HG03196 (cell line): Measurements from ENCODE around the gene METTL25B.
"Not testable (repeated sequence)": the region's sequence is repeated elsewhere in the genome, so short reads cannot be mapped to it uniquely, and the experiment has no call there.

Experiments
- ATAC-seq: cut with Tn5 transposase; IDR thresholded peaks from one replicate; pipeline ENCODE4 v1.9.1; 2021; ENCODE audit not compliant: unreplicated experiment

The METTL25B gene

GRCh38 chr1:156747742-156748669, 19.7 kb downstream of the METTL25B start:
- no peak for ATAC-seq

DNA sequence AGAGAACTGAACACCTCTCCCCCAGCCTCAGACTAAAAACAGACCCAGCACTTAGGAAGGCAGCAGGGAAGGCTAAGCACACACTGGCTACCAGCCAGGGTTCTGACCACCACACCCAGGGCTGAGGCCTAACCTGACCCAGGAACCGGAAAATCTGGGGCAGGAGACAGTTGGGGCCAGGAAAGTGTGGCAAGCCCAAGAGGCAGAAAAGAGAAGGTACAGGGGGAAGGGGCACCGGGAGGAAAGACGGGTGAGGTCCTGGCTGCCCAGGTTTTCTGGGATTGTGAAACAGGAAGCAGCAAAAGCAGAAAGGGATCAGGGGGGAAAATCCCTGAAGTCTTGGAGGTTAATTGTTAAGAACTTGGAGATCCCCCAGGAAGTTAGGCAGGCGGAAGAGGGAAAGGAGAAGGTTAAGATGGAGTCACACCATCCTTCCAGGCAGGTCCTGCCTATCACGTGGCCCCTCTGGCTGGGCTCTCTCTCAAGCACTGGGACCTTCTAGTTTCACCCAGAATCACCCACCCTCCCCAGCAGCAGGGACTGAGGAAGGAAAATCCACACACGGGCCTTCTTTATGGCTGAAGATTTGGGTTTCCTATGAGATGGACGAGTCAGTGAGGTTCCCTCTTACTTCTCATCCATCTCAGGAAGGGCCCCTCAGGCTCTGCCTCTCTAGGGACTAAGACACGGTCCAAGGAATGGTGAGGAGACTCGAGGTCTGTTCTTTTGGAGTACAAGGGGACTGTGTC, 20.6 kb downstream of the METTL25B start:
- no peak for ATAC-seq

DNA sequence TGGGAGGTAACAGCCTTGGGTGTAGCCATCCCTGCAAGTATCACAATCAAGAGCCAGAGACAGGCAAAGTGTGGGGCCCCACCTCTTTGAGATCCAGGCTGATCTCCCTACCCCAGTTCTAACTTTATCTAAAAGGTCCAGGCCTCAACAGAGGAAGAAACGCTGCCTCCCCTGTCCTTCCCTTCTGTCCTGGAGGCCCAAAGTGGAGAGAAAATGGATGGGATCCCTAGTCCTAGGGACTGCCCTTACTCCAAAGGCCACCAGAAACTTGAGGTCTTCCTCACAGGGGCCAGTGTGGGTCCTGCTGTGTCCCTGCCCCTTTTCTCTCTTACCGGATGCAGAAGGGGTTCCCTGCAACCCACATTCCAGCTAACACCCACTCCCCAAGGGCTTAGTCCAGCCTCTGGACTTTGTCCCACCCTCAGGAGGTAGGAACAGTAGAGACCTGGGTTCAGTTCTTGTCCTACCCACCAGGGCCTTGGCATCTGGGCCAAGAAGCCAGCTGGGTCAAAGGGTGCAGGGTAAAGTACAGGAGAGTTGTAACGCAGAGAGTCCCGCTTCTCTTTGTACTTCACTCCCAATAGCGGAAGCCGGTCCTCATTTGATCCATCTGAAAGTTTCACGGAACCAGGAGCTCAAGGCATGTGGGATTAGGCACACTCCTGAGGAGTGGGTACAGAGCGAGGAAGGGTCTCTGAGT, 21.3 kb downstream of the METTL25B start:
- no peak for ATAC-seq

DNA sequence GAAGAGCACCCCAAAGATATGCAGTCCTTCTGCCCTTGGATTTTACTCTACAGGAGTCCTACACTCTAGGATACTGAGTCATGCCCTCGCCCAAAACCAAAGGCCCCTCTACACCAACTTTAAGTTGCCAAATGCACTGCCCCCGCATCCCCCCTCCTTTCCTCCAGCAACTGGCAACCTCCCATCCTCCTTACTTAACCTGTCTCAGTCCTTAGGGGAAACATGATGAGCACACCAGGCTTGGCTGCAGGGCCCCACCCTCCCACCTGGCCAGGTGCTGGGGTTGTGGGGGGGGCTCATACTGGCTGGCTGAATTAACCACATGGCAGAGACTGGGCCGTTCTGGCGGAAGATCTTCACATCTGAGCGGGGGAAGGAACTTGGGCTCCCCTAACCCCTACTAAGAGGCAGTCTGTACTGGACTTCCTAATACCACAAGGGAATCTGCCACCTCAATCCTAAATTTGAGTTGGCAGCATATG, 22.0 kb downstream of the METTL25B start:
- no peak for ATAC-seq

DNA sequence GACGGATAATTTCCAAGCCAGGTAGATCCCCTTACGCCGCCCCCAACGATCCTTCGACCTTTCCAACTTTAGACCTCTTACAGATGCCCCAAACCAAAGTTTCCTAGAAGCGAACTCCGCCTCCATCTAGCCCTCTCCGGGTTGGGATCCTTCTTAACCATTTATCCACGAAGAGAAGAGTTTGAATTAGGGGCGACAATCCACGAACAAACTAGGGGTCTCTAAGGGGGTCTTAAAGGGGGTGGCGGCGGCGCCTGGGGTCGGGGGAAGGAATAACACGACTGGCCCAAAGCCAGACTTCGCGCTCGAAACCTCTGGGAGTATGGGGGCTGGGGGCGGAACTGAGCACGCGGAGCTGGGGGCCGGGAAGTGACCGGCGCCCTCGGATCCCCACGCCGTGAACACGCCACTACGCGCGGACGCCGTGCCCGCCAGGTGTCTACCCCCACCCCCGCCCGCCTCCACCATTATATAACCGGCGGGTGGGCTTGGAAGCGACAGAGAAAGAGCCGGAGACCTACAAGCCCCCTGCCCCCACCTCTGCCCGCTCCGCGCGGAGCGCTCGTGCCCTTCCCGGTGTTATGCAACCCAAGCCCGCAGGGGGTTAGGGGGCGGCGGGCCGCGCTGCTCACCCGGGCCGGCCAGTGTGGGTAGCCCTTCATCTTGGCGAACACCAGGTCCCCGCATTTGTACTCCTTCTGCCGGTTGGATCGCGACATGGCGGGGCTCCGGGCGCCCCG, 22.6 kb downstream of the METTL25B start:
- peak; percentile 8 for ATAC-seq

DNA sequence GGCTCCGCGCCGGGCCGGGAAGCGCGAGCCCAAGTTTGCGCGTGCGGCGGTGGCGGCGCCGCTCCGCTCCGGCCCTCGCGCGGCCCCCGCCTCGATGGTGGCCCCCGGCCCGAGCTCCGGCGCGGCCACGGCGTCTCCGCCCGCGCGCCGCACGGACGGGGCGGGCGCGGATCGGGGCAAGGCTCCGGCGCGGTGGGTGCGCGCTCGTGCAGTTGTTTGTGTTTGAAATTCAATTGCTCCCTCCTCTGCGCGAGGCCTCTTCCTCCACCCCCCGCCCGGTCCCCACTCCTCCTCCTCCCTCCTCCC, 23.1 kb downstream of the METTL25B start, which contains the start of gene HDGF:
TSS of gene HDGF (minus strand) at position 225 of the 306 bp plus-strand sequence. CDS start 246 bp downstream, outside the sequence.
- peak; percentile 12 for ATAC-seq

DNA sequence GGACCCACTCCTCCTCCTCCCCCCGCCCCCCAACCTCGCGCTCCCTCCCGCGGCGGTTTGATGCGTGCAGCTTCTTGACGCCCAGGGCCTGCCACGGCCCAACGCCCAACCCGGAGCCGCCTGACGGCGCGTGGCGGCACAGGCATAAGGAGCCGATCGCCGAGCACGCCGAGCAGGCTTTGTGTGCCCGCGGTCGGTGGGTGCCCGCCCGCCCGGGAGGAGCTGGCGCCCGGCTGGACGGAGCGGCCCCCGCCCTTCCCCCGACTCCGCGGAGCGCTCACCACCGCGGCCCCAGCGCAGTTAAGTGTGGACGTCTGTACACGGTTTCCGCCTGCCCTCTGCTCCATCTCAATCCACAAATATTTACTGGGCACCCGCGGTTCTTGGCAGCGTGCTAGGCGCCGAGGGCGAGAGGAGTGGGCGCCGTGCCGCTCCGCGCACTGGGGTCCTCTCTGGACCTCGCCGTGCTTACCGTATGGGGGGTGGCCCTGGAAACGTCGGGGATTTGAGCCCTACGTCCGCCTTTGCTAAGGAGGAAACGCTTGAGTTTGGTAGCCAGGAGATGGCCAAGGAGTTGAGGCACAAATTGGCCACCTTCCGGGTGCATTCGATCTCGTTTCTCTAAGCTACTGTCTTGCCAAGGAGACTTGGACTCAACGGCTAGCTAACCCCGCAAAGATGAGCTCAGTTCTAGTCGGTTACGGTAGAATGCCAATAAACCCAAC, 23.6 kb downstream of the METTL25B start:
- peak; percentile 70 for ATAC-seq

DNA sequence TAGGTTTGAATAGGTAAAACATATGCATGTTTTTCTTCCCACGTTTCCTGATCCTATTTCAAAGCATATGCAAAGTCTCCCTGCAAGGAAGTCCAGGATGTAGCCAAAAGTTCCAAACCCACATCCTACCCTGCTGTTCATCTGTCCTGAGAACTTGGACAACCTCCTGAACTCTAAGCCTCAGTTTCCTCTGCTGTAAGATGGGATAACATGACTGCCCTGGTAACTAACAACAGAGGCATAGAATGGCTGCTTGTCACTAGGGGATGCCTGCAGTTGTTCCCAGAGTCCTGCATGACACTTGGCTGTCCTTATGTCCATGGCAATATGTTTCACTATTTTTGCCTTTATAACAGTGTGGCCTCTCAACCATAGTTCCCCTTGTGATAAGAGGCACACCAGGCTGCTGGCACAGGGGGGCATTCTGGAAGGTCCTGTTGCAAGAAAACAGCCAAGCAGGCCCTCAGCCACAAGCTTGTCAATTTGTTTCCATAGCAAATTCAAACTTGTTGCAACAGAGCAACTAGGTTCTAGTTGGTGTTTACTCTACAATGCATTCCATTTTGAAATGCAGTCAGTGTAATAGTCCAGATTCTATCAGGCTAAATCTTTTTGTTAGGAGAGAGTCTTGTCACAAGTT, 24.7 kb downstream of the METTL25B start:
- ATAC-seq, result no peak

DNA sequence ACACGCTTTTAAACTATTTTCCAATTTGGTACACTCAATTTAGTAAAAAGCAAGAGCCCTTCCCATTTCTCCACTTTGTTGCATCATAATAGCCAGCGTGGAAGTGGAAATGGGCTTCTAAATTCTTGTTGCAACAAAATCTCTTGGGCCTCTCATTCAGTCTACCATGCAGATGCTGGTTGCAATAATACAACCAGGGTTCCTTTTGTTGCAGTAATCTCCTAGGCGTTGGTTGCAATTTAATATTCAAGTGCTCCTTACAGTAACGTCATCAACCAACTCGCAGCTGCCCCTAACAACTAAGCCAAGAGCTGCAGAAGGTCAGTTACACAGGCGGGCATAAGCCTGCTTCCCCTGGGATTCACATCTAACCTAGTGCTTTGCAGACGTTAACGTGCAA, 25.9 kb downstream of the METTL25B start:
- no peak for ATAC-seq

- ATAC-seq, result no peak
Measured at GRCh38 chr1:156755527-156755950, 27.3 kb downstream of the METTL25B start.

DNA sequence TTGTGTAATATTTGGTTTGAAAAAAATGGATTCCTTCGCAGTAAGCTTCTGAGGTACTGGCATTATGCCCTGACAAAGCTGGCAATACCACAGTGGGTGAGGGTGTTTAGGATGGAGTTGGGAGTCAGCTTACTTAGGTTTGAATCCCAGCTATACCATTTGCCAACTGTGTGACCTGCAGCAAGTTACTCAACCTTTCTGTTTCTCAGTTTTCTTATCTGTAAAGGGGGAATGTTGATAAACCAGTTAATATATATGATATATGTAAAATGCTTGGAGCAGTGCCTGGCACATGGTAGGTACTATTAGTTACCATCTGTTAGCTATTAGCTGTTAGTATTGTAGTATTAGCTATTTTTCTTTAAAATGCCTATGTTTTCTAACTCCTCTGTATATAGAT, 28.1 kb downstream of the METTL25B start:
- ATAC-seq, result no peak

- ATAC-seq, result not testable (repeated sequence)
Measured at GRCh38 chr1:156757572-156758253, 29.4 kb downstream of the METTL25B start.

DNA sequence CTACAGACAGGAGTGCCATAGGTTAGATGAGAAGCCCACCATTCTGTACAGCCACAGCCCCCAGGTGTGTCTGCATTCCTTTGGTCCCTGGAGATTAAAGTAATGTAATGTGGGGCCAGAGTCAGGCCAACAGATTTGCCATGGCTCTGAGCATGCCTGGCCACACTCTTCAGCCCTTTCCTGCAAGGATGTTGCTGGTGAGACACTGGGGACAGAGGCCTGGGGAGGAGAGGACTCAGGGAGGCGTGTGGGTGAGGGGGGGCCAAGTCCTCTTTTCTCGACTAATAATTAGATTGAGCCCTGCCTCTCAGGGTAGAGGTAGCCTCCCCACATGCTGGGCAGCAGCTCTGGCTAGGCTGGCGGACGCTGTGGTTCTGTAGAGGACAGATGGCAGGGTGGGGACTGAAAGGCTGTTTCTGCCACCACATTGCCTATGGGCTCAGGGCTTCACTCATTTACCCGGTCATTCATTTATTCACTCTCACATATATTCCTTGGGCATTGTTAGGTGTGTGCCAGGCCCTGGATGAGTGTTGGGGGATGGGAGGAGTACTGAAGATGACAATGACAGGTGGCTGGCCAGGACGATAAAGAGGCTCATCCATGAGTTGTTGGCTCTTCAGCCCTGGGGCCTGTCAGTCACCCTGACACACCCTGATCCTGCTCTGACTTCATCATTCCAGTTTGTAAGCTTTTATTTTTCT, 32.0 kb downstream of the METTL25B start:
- no peak for ATAC-seq

GRCh38 chr1:156760796-156761104, 32.5 kb downstream of the METTL25B start:
- no peak for ATAC-seq

GRCh38 chr1:156765136-156765535, 36.9 kb downstream of the METTL25B start:
- ATAC-seq, result not testable (repeated sequence)

DNA sequence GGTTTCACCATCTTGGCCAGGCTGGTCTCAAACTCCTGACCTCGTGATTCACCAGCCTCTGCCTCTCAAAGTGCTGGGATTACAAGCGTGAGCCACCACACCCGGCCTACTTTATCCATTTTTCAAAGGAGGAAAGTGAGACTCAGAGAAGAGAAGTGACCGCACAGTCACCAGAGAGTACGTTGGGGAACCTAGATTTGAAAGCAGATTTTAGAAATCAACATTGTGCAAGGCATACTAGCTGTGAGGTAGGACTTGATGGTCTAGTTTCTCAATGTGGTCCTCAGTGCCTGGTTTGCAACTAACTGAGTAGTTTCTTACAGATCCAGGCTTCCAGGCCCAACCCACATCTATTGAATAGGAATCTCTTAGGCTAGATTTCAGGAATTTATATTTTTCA, 37.4 kb downstream of the METTL25B start:
- no peak for ATAC-seq

DNA sequence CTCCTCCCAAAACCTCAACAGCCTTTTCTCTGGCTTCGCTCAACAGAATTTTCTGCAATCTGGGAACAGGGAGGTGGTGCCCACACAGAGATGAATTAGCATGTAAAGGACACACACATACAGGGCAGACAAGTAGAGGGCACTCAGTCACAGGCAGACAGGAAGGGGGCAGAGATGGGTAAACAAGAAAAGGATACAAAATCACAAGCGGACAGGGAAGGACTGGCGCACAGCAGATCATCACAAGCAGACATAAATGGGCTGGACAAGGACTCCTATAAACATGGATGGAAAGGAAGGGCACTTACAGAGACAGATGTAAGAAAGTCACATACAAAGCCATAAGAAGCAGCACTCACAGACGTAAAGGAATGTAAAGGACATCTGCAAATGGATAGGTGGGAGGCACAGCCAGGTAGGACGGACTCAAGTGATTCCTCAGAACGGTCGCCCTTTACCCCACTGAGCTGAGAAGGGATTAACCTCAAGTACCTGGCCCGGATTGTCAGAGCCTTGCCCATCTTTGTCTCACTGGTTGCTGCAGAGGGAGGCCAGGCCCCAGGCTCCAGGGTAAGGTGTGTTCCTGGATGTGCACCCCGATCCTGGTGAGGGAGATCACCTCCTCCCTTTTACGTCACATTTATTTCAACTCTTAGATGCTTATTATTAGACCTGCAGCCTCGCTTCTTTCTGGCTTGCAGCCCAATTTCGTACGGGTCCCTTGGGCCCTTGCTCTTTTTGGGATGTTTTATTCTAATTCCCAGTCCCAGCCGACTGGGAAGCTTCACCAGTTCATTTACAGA, 38.2 kb downstream of the METTL25B start:
- peak; percentile 5 for ATAC-seq
